HepG2 (cell line): ENCODE data around the gene KLHL36. TPM values are rescaled to one million over a fixed set of nuclear protein-coding genes. Genes with fewer than 3 reads are reported as not detected.

ENCODE experiments used
- CC2D1A ChIP-seq: sonication (generic); formaldehyde crosslinking; IDR thresholded peaks from 2 replicates; pipeline ENCODE4 v1.8.1; 2023; ENCODE audit warnings: mild to moderate bottlenecking, missing genetic modification reagents
- CSRNP2 ChIP-seq: sonication (generic); formaldehyde crosslinking; conservative IDR thresholded peaks from 2 replicates; pipeline ENCODE4 v1.8.0; 2022; ENCODE audit warnings: low read depth, missing genetic modification reagents
- E2F2 ChIP-seq: sonication (generic); formaldehyde crosslinking; IDR thresholded peaks from 2 replicates; pipeline ENCODE4 v1.4.0; 2020; ENCODE audit warnings: missing genetic modification reagents, borderline replicate concordance
- ESRRA ChIP-seq: sonication (generic); formaldehyde crosslinking; IDR thresholded peaks from 2 replicates; pipeline ENCODE4 v1.5.1; 2020; ENCODE audit warnings: mild to moderate bottlenecking, low read depth, missing genetic modification reagents
- HMG20A ChIP-seq: IDR thresholded peaks from 2 replicates; pipeline ENCODE4 v1.6.1; 2016; ENCODE audit warnings: borderline replicate concordance
- JUND ChIP-seq: sonication (generic); formaldehyde crosslinking; IDR thresholded peaks from 2 replicates; pipeline ENCODE4 v1.8.0; 2022; ENCODE audit warnings: mild to moderate bottlenecking, missing genetic modification reagents
- KLF15 ChIP-seq: sonication (generic); formaldehyde crosslinking; IDR thresholded peaks from 2 replicates; pipeline ENCODE4 v1.8.1; 2023; ENCODE audit warnings: borderline replicate concordance, mild to moderate bottlenecking, inconsistent platforms, missing genetic modification reagents, mixed read lengths
- KLF6 ChIP-seq: IDR thresholded peaks from 2 replicates; pipeline ENCODE4 v1.8.0; 2016; ENCODE audit warnings: missing biosample characterization, missing genetic modification reagents
- MATR3 ChIP-seq: sonication (generic); formaldehyde crosslinking; IDR thresholded peaks from 2 replicates; pipeline ENCODE4 v1.4.0; 2020; ENCODE audit warnings: missing genetic modification reagents
- REXO4 ChIP-seq: sonication (generic); formaldehyde crosslinking; IDR thresholded peaks from 2 replicates; pipeline ENCODE4 v1.8.0; 2022; ENCODE audit warnings: missing genetic modification reagents, mild to moderate bottlenecking, borderline replicate concordance
- RFX3 ChIP-seq: IDR thresholded peaks from 2 replicates; pipeline ENCODE4 v1.6.1; 2016; ENCODE audit warnings: missing biosample characterization, missing genetic modification reagents
- SMARCC2 ChIP-seq: fragments of 450-650 bp; IDR thresholded peaks from 2 replicates; pipeline ENCODE4 v1.6.1; 2017; ENCODE audit warnings: antibody characterized with exemption, mild to moderate bottlenecking
- TBP ChIP-seq: sonication (generic); formaldehyde crosslinking; IDR thresholded peaks from 2 replicates; pipeline ENCODE4 v1.5.0; 2020; ENCODE audit warnings: missing genetic modification reagents
- TCF7L2 ChIP-seq: IDR thresholded peaks from 2 replicates; pipeline ENCODE4 v1.6.1; 2011; ENCODE audit warnings: mild to moderate bottlenecking, low read depth, low read length, moderate library complexity
- XBP1 ChIP-seq: sonication (generic); formaldehyde crosslinking; IDR thresholded peaks from 2 replicates; pipeline ENCODE4 v1.5.0; 2020; ENCODE audit warnings: missing genetic modification reagents
- ZMYM4 ChIP-seq: sonication (generic); formaldehyde crosslinking; IDR thresholded peaks from 2 replicates; pipeline ENCODE4 v1.8.1; 2023; ENCODE audit warnings: mild to moderate bottlenecking, missing genetic modification reagents
- ZNF10 ChIP-seq: sonication (generic); formaldehyde crosslinking; IDR thresholded peaks from 2 replicates; pipeline ENCODE4 v1.4.0; 2020; ENCODE audit warnings: mild to moderate bottlenecking, low read depth, missing genetic modification reagents, borderline replicate concordance
- ZNF230 ChIP-seq: sonication (generic); formaldehyde crosslinking; IDR thresholded peaks from 2 replicates; pipeline ENCODE4 v1.4.0; 2020; ENCODE audit warnings: mild to moderate bottlenecking, missing genetic modification reagents
- ZNF335 ChIP-seq: sonication (generic); formaldehyde crosslinking; IDR thresholded peaks from 2 replicates; pipeline ENCODE4 v1.4.0; 2020; ENCODE audit warnings: missing genetic modification reagents
- ZNF546 ChIP-seq: sonication (generic); formaldehyde crosslinking; conservative IDR thresholded peaks from 2 replicates; pipeline ENCODE4 v1.8.1; 2023; ENCODE audit warnings: mild to moderate bottlenecking, missing genetic modification reagents
- ZNF674 ChIP-seq: sonication (generic); formaldehyde crosslinking; IDR thresholded peaks from 2 replicates; pipeline ENCODE4 v1.5.0; 2020; ENCODE audit warnings: low read depth, mild to moderate bottlenecking, missing genetic modification reagents
- ZNF713 ChIP-seq: sonication (generic); formaldehyde crosslinking; IDR thresholded peaks from 2 replicates; pipeline ENCODE4 v1.4.0; 2020; ENCODE audit warnings: mild to moderate bottlenecking, missing genetic modification reagents
- polyA plus RNA-seq, 8 experiments: library from polyadenylated mRNA; depleted of rRNA in 3 of 8; stranded (reverse) in 7 of 8; unstranded in 1 of 8; fragments of >200 nt; fragmentation: Illumina TruSeq in 4 of 8; extraction: Trizol in 4 of 8; gene quantifications; 2 replicates each; pipeline versions ENCODE4 v1.2.1 to v1.2.3, GENCODE V29; 2011 to 2016; ENCODE audit warnings: low read depth in 4 of 8, missing spikeins in 1 of 8, mixed read lengths in 1 of 8; ENCODE audit not compliant: insufficient read depth in 1 of 8
- total RNA-seq, 5 experiments: library from RNA; depleted of rRNA; stranded (reverse); fragments of >200 nt; fragmentation: Illumina TruSeq; extraction: Trizol; gene quantifications; 2 replicates each; pipeline ENCODE4 v1.2.3, GENCODE V29; 2016; ENCODE audit warnings: low read depth in 1 of 5
- TF ChIP-seq, protein P1 (sequence below): sonication (generic); formaldehyde crosslinking; IDR thresholded peaks from 2 replicates; pipeline ENCODE4 v1.4.0; 2020; ENCODE audit warnings: mild to moderate bottlenecking, low read depth, missing genetic modification reagents
- TF ChIP-seq, protein P2 (sequence below): sonication (generic); formaldehyde crosslinking; conservative IDR thresholded peaks from 2 replicates; pipeline ENCODE4 v1.8.0; 2022; ENCODE audit warnings: missing genetic modification reagents
- TF ChIP-seq, protein P3 (sequence below): sonication (generic); formaldehyde crosslinking; IDR thresholded peaks from 2 replicates; pipeline ENCODE4 v1.5.0; 2020; ENCODE audit warnings: mild to moderate bottlenecking, missing genetic modification reagents

The KLHL36 gene
- total and polyA plus RNA-seq, 2 of the 13 experiments (the other 11 are each of a cell fraction or from before 2014, with no cell fraction given) = 24.3 to 26.0 TPM

DNA sequence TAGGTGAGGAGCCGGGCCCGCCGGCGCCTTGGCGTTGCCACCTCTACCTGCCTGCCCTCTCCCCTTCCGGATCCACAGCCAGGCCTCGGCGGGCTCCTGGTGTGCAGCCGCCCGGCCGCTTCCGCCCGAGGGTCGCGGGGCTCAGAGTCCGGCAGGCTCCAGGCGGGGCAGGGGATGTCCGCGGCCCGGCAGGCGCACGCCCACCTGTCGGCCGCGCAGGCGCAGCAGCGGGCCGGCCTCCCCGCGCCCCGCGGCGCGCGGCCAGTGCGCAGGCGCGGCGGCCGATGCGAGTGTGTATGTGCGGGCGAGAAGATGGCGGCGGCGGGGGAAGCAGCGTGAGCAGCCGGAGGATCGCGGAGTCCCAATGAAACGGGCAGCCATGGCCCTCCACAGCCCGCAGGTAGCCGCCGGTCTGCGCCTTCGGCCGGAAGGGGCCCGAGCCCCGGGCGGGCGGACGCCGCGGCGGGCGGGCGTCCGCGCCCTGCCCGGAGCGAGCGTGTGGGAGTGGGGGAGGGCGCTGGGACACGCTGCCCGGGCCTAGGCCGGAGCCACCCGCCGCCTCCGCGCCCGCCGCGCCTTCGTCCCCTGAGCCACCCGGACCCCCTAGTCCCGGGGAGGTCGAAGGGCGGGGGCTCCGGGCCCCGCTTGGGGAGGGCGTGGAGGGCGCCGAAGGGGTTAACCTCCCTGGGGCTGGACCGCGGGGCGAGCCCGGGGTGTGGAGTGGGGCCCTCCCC, 51.6 kb downstream of the KLHL36 start, which contains the start of gene USP10 (continued):
- 0 out of 2 replicates have a peak, but pooled peaks have one; percentile 1 for TF ChIP-seq E2F2 (CRISPR knock-in tag)
- TF ChIP-seq ZNF230 = 0 out of 2 replicates have a peak, but pooled peaks have one; percentile 34
- TF ChIP-seq, protein P1, sequence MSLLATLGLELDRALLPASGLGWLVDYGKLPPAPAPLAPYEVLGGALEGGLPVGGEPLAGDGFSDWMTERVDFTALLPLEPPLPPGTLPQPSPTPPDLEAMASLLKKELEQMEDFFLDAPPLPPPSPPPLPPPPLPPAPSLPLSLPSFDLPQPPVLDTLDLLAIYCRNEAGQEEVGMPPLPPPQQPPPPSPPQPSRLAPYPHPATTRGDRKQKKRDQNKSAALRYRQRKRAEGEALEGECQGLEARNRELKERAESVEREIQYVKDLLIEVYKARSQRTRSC = no peak
- no peak for TF ChIP-seq CC2D1A
- TF ChIP-seq ZNF335 = no peak
- TF ChIP-seq ZNF674 (CRISPR knock-in tag) = no peak; the same call in 1 of the 2 replicates
- peak; percentile 75; the same call in 1 of the 2 replicates for TF ChIP-seq ZNF546 (CRISPR knock-in tag)
- no peak for TF ChIP-seq ZNF713 (CRISPR knock-in tag)
- TF ChIP-seq, protein P2, sequence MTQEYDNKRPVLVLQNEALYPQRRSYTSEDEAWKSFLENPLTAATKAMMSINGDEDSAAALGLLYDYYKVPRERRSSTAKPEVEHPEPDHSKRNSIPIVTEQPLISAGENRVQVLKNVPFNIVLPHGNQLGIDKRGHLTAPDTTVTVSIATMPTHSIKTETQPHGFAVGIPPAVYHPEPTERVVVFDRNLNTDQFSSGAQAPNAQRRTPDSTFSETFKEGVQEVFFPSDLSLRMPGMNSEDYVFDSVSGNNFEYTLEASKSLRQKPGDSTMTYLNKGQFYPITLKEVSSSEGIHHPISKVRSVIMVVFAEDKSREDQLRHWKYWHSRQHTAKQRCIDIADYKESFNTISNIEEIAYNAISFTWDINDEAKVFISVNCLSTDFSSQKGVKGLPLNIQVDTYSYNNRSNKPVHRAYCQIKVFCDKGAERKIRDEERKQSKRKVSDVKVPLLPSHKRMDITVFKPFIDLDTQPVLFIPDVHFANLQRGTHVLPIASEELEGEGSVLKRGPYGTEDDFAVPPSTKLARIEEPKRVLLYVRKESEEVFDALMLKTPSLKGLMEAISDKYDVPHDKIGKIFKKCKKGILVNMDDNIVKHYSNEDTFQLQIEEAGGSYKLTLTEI (CRISPR knock-in tag) = no peak
- no peak for TF ChIP-seq TCF7L2
- TF ChIP-seq RFX3 (CRISPR knock-in tag) = no peak
- no peak for TF ChIP-seq ESRRA (CRISPR knock-in tag)
- TF ChIP-seq ZNF10 (CRISPR knock-in tag) = no peak
- TF ChIP-seq, protein P3, sequence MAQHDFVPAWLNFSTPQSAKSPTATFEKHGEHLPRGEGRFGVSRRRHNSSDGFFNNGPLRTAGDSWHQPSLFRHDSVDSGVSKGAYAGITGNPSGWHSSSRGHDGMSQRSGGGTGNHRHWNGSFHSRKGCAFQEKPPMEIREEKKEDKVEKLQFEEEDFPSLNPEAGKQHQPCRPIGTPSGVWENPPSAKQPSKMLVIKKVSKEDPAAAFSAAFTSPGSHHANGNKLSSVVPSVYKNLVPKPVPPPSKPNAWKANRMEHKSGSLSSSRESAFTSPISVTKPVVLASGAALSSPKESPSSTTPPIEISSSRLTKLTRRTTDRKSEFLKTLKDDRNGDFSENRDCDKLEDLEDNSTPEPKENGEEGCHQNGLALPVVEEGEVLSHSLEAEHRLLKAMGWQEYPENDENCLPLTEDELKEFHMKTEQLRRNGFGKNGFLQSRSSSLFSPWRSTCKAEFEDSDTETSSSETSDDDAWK (CRISPR knock-in tag) = no peak
- TF ChIP-seq TBP (CRISPR knock-in tag) = peak; percentile 80; the same call in 1 of the 2 replicates
- no peak; the same call in 1 of the 2 replicates for TF ChIP-seq XBP1 (CRISPR knock-in tag)
- TF ChIP-seq MATR3 (CRISPR knock-in tag) = no peak
- peak; percentile 40 for TF ChIP-seq KLF6 (CRISPR knock-in tag)
- no peak for TF ChIP-seq KLF15
- no peak for TF ChIP-seq REXO4 (CRISPR knock-in tag)
- peak; percentile 74 for TF ChIP-seq ZMYM4 (CRISPR knock-in tag)
- no peak for TF ChIP-seq JUND (CRISPR knock-in tag)
- TF ChIP-seq CSRNP2 (CRISPR knock-in tag) = no peak
- TF ChIP-seq HMG20A (CRISPR knock-in tag) = no peak
- TF ChIP-seq SMARCC2 = no peak
